ENCODE data around the gene SEC22A. TPM values are rescaled to one million over a fixed set of nuclear protein-coding genes. Genes with fewer than 3 reads are reported as not detected.

The SEC22A gene
- total and polyA plus RNA-seq, 2 of the 13 experiments (the other 11 are each of a cell fraction or from before 2014, with no cell fraction given) = 14.1 to 17.3 TPM

- no peak for TF ChIP-seq FOXJ3 (CRISPR knock-in tag; IDR thresholded peaks at IDR 0.05; ENCODE audit: borderline replicate concordance)
- no peak for TF ChIP-seq TRAFD1 (CRISPR knock-in tag; IDR thresholded peaks at IDR 0.05; ENCODE audit: borderline replicate concordance)
- TF ChIP-seq ZNF362 (CRISPR knock-in tag; IDR thresholded peaks at IDR 0.05; ENCODE audit: borderline replicate concordance) = no peak
- peak; percentile 22; the same call in 1 of the 2 replicates for TF ChIP-seq ZNF510 (CRISPR knock-in tag; IDR thresholded peaks at IDR 0.05; ENCODE audit: low read depth)
- no peak for TF ChIP-seq MTA3 (CRISPR knock-in tag; IDR thresholded peaks at IDR 0.05)
- no peak for TF ChIP-seq NR3C1 (CRISPR knock-in tag; IDR thresholded peaks at IDR 0.05)
- TF ChIP-seq HMG20B (CRISPR knock-in tag; conservative IDR thresholded peaks at IDR 0.05) = no peak
- peak; percentile 79; the same call in 1 of the 2 replicates for TF ChIP-seq SRY (CRISPR knock-in tag; IDR thresholded peaks at IDR 0.05)
- TF ChIP-seq TAF1 (CRISPR knock-in tag; IDR thresholded peaks at IDR 0.05) = peak; percentile 78
- TF ChIP-seq DDIT3 (CRISPR knock-in tag; IDR thresholded peaks at IDR 0.05) = no peak
- peak; percentile 40; the same call in 1 of the 2 replicates for TF ChIP-seq RXRA (CRISPR knock-in tag; IDR thresholded peaks at IDR 0.05)
- TF ChIP-seq, protein P1, sequence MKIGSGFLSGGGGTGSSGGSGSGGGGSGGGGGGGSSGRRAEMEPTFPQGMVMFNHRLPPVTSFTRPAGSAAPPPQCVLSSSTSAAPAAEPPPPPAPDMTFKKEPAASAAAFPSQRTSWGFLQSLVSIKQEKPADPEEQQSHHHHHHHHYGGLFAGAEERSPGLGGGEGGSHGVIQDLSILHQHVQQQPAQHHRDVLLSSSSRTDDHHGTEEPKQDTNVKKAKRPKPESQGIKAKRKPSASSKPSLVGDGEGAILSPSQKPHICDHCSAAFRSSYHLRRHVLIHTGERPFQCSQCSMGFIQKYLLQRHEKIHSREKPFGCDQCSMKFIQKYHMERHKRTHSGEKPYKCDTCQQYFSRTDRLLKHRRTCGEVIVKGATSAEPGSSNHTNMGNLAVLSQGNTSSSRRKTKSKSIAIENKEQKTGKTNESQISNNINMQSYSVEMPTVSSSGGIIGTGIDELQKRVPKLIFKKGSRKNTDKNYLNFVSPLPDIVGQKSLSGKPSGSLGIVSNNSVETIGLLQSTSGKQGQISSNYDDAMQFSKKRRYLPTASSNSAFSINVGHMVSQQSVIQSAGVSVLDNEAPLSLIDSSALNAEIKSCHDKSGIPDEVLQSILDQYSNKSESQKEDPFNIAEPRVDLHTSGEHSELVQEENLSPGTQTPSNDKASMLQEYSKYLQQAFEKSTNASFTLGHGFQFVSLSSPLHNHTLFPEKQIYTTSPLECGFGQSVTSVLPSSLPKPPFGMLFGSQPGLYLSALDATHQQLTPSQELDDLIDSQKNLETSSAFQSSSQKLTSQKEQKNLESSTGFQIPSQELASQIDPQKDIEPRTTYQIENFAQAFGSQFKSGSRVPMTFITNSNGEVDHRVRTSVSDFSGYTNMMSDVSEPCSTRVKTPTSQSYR (CRISPR knock-in tag; IDR thresholded peaks at IDR 0.05; ENCODE audit: borderline replicate concordance) = peak; percentile 23; the same call in 1 of the 2 replicates
- no peak for TF ChIP-seq DNMT1 (CRISPR knock-in tag; IDR thresholded peaks at IDR 0.05)
- TF ChIP-seq, protein P2, sequence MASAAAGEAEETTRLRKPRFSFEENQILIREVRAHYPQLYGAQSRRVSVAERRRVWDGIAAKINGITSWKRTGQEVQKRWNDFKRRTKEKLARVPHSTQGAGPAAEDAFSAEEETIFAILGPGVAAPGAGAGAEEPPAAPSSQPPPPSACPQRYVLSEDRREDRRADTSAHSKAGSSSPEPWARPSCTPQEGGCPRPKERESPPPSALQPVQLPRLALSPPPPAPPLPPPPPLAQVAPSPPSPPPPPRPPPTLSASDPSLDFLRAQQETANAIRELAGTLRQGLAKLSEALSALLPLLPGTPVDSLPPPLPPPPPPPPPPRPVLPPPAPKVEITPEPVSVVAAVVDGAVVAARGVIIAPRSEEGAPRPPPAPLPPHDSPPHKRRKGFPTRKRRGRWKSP (CRISPR knock-in tag; IDR thresholded peaks at IDR 0.05) = no peak
- TF ChIP-seq RFXAP (CRISPR knock-in tag; IDR thresholded peaks at IDR 0.05; ENCODE audit: borderline replicate concordance) = peak; percentile 43; the same call in 1 of the 2 replicates
Observed at GRCh38 chr3:123201557-123202427, at the start of gene SEC22A (continued).
